A549 (cell line): Measurements from ENCODE around the gene RIF1. TPM values are rescaled to one million over a fixed set of nuclear protein-coding genes. Genes with fewer than 3 reads are reported as not detected.

Source experiments
- ATAC-seq, 2 experiments: fragments of 200-7000 bp in 1 of 2; fragments of >200 bp in 1 of 2; cut with Nextera tagmentation in 1 of 2; cut with Tn5 transposase in 1 of 2; 3 replicates each; pipeline versions ENCODE4 v1.8.0 to v1.9.1; 2018 to 2020; ENCODE audit warnings: mild to moderate bottlenecking in 1 of 2, moderate library complexity in 1 of 2
- CTCF ChIA-PET: fragments of 300-600 bp; sonication (Branson Sonifier 250); formaldehyde crosslinking; extraction: SDS; loops from one replicate; lab custom pipeline; 2021; ENCODE audit warnings: antibody characterized with exemption, inconsistent platforms; lab: Yijun Ruan, JAX
- POLR2A ChIA-PET: fragments of 350-600 bp; formaldehyde crosslinking; extraction: SDS; loops from one replicate; lab custom pipeline; 2021; ENCODE audit warnings: antibody characterized with exemption, inconsistent platforms; lab: Yijun Ruan, JAX
- DNase-seq, 2 experiments: peaks; one replicate each; pipeline versions ENCODE4 v3.0.0 to v3.0.0-alpha.2; 2011 to 2016; ENCODE audit warnings: low read depth in 1 of 2, low spot score in 1 of 2
- FAIRE-seq: peaks from 2 replicates; lab custom pipeline; 2011; peaks lifted over from hg19 to GRCh38; lab: Jason Lieb, UNC
- H3K27ac ChIP-seq, 2 experiments: fragments of >200 bp; sonication (Bioruptor Twin); formaldehyde crosslinking; 3 replicates each; pipeline ENCODE4 v1.5.1; 2016 to 2017
- H3K4me1 ChIP-seq: fragments of >200 bp; sonication (Bioruptor Twin); formaldehyde crosslinking; 3 replicates; pipeline ENCODE4 v1.6.1; 2016
- H3K4me2 ChIP-seq: fragments of >200 bp; sonication (Bioruptor Twin); formaldehyde crosslinking; 3 replicates; pipeline ENCODE4 v1.6.1; 2016
- H3K4me3 ChIP-seq: fragments of >200 bp; sonication (Bioruptor Twin); formaldehyde crosslinking; 3 replicates; pipeline ENCODE4 v1.5.1; 2016
- H3K9me3 ChIP-seq: fragments of >200 bp; sonication (Bioruptor Twin); formaldehyde crosslinking; 3 replicates; pipeline ENCODE4 v1.6.1; 2016
- BCL3 ChIP-seq: fragments of >200 bp; sonication (Bioruptor Twin); formaldehyde crosslinking; IDR thresholded peaks from 3 replicates; pipeline ENCODE4 v1.6.1; 2016
- BHLHE40 ChIP-seq: IDR thresholded peaks from 2 replicates; pipeline ENCODE4 v1.6.1; 2012; ENCODE audit warnings: low read depth, low read length, inconsistent platforms
- CBX8 ChIP-seq: fragments of 200-600 bp; sonication (generic); IDR thresholded peaks from 2 replicates; pipeline ENCODE4 v1.6.1; 2016
- CTCF ChIP-seq: fragments of >200 bp; sonication (Bioruptor Twin); formaldehyde crosslinking; IDR thresholded peaks from 3 replicates; pipeline ENCODE4 v1.5.1; 2016
- EHF ChIP-seq: fragments of 250-450 bp; sonication (Bioruptor Pico); IDR thresholded peaks from 2 replicates; pipeline ENCODE4 v1.5.0; 2020; ENCODE audit warnings: mild to moderate bottlenecking
- HDAC2 ChIP-seq: fragments of 200-600 bp; sonication (generic); IDR thresholded peaks from 2 replicates; pipeline ENCODE4 v1.6.1; 2016
- HMGXB4 ChIP-seq: fragments of 250-450 bp; sonication (Bioruptor Pico); IDR thresholded peaks from 2 replicates; pipeline ENCODE4 v1.5.0; 2021; ENCODE audit warnings: mild to moderate bottlenecking, moderate library complexity, borderline replicate concordance
- HOXA7 ChIP-seq: fragments of 250-450 bp; sonication (Bioruptor Pico); IDR thresholded peaks from 2 replicates; pipeline ENCODE4 v1.5.0; 2020; ENCODE audit warnings: mild to moderate bottlenecking, moderate library complexity
- JUN ChIP-seq, 2 experiments: fragments of >200 bp; sonication (Bioruptor Twin); formaldehyde crosslinking; IDR thresholded peaks; 2 replicates in 1 of 2; 3 replicates in 1 of 2; pipeline ENCODE4 v1.6.1; 2016 to 2017
- KDM5A ChIP-seq: fragments of 200-600 bp; sonication (generic); IDR thresholded peaks from 2 replicates; pipeline ENCODE4 v1.6.1; 2016; ENCODE audit warnings: antibody characterized with exemption, mild to moderate bottlenecking
- MAX ChIP-seq: IDR thresholded peaks from 2 replicates; pipeline ENCODE4 v1.6.1; 2012
- MYC ChIP-seq: IDR thresholded peaks from 2 replicates; pipeline ENCODE4 v1.6.1; 2012; ENCODE audit warnings: mild to moderate bottlenecking, inconsistent platforms, low read length, improper control_type of control experiment, borderline replicate concordance
- NFE2L2 ChIP-seq: fragments of 150-350 bp; conservative IDR thresholded peaks from 2 replicates; pipeline ENCODE4 v1.6.1; 2014; ENCODE audit warnings: low read length
- PBX3 ChIP-seq: IDR thresholded peaks from 2 replicates; pipeline ENCODE4 v1.6.1; 2012
- PHF8 ChIP-seq: fragments of 200-600 bp; sonication (generic); IDR thresholded peaks from 2 replicates; pipeline ENCODE4 v1.6.1; 2016; ENCODE audit warnings: low read depth, mild to moderate bottlenecking, antibody characterized with exemption, moderate library complexity, borderline replicate concordance
- POLR2A ChIP-seq: IDR thresholded peaks from 2 replicates; pipeline ENCODE4 v1.6.1; 2012; ENCODE audit warnings: mild to moderate bottlenecking, low read length
- RAD21 ChIP-seq, 2 experiments: fragments of >200 bp in 1 of 2; sonication (Bioruptor Twin) in 1 of 2; formaldehyde crosslinking in 1 of 2; IDR thresholded peaks in 1 of 2; conservative IDR thresholded peaks in 1 of 2; 2 replicates in 1 of 2; 3 replicates in 1 of 2; pipeline ENCODE4 v1.6.1; 2012 to 2018; ENCODE audit warnings: inconsistent platforms in 1 of 2
- SMC3 ChIP-seq: fragments of >200 bp; sonication (Bioruptor Twin); formaldehyde crosslinking; IDR thresholded peaks from 3 replicates; pipeline ENCODE4 v1.6.1; 2018; ENCODE audit warnings: inconsistent platforms
- ZFP36 ChIP-seq: fragments of 450-650 bp; IDR thresholded peaks from 2 replicates; pipeline ENCODE4 v1.6.1; 2014; ENCODE audit warnings: borderline replicate concordance; ENCODE audit not compliant: partially characterized antibody
- ZNF302 ChIP-seq: fragments of 250-450 bp; sonication (Bioruptor Pico); IDR thresholded peaks from 2 replicates; pipeline ENCODE4 v1.9.0; 2021; ENCODE audit warnings: inconsistent platforms, mild to moderate bottlenecking, moderate library complexity
- WGBS: methylation state at CpG from one replicate; pipeline ENCODE4 v1.1.6; 2017; ENCODE audit errors: missing lambda C conversion rate; 5-methylcytosine and 5-hydroxymethylcytosine counted together
- polyA minus RNA-seq: library from RNA; depleted of rRNA, polyadenylated mRNA; stranded (reverse); fragments of >200 nt; gene quantifications from 2 replicates; pipeline ENCODE4 v1.2.3, GENCODE V29; 2011; rRNA and poly(A)+ RNA removed
- polyA plus RNA-seq, 4 experiments: library from polyadenylated mRNA; depleted of rRNA in 3 of 4; stranded (reverse); fragments of >200 nt; fragmentation: RNase III in 1 of 4; extraction: RNeasy Plus Mini Kit Qiagen cat#74134 plus additional on column Dnase treatment in 1 of 4; gene quantifications; 2 replicates in 3 of 4; 3 replicates in 1 of 4; pipeline ENCODE4 v1.2.3, GENCODE V29; 2011 to 2017
- TF ChIP-seq, protein P1 (sequence below): fragments of 450-650 bp; IDR thresholded peaks from 2 replicates; pipeline ENCODE4 v1.6.1; 2014; ENCODE audit warnings: antibody characterized with exemption
- TF ChIP-seq, protein P2 (sequence below): IDR thresholded peaks from 2 replicates; pipeline ENCODE4 v1.6.1; 2012; ENCODE audit warnings: low read depth, borderline replicate concordance

Gene RIF1, protein sequence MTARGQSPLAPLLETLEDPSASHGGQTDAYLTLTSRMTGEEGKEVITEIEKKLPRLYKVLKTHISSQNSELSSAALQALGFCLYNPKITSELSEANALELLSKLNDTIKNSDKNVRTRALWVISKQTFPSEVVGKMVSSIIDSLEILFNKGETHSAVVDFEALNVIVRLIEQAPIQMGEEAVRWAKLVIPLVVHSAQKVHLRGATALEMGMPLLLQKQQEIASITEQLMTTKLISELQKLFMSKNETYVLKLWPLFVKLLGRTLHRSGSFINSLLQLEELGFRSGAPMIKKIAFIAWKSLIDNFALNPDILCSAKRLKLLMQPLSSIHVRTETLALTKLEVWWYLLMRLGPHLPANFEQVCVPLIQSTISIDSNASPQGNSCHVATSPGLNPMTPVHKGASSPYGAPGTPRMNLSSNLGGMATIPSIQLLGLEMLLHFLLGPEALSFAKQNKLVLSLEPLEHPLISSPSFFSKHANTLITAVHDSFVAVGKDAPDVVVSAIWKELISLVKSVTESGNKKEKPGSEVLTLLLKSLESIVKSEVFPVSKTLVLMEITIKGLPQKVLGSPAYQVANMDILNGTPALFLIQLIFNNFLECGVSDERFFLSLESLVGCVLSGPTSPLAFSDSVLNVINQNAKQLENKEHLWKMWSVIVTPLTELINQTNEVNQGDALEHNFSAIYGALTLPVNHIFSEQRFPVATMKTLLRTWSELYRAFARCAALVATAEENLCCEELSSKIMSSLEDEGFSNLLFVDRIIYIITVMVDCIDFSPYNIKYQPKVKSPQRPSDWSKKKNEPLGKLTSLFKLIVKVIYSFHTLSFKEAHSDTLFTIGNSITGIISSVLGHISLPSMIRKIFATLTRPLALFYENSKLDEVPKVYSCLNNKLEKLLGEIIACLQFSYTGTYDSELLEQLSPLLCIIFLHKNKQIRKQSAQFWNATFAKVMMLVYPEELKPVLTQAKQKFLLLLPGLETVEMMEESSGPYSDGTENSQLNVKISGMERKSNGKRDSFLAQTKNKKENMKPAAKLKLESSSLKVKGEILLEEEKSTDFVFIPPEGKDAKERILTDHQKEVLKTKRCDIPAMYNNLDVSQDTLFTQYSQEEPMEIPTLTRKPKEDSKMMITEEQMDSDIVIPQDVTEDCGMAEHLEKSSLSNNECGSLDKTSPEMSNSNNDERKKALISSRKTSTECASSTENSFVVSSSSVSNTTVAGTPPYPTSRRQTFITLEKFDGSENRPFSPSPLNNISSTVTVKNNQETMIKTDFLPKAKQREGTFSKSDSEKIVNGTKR (N-terminal part only)
- polyA plus RNA-seq (2011; rRNA removed): 24.7 and 28.7 TPM in 2 replicates
- 2.7 TPM in 2 replicates for polyA plus RNA-seq (2012; cell fraction: cytosol; rRNA removed)
- polyA plus RNA-seq (2012; cell fraction: nucleus; rRNA removed): 3.6 and 5.7 TPM in 2 replicates
- 15.5 to 17.4 TPM (median 16.7 TPM) in 3 replicates for polyA plus RNA-seq (2017; fragmentation: RNase III; extraction: RNeasy Plus Mini Kit Qiagen cat#74134 plus additional on column Dnase treatment)
- 54.7 and 61.5 TPM in 2 replicates for polyA minus RNA-seq

GRCh38 chr2:151409601-151410484 lies at the start of gene RIF1:
Gene RIF1, plus strand, starts transcription at chr2:151409902. Its CDS starts 522 bp downstream, at chr2:151410424.
- ATAC-seq (peak; percentile 97 to 98), DNase-seq (peak; percentile 85 to 97), FAIRE-seq (no peak)
- peak within 1 kb of the TSS; percentile 94 to 96 for H3K27ac ChIP-seq
- H3K4me1 ChIP-seq: peaks cover 8% of the 10 kb centered on the region
- H3K9me3 ChIP-seq: no peaks in the 10 kb centered on the region
- H3K4me3 ChIP-seq: peak within 1 kb of the TSS; percentile 58
- ChIA-PET POLR2A (interaction anchor here (0.6 to 1.6 kb wide), 9 partner anchors 14 to 148 kb away, joined by 3 to 27 read pairs (median 7); partner anchors contain the start of genes NMI and RBM43), CTCF (interaction anchor here (0.6 to 1.8 kb wide), 26 partner anchors 9 to 1814 kb away, joined by 3 to 10 read pairs (median 3); partner anchors contain the start of gene NMI)
- TF ChIP-seq HMGXB4 (CRISPR knock-in tag) (peak; percentile 82), ZFP36 (no peak), POLR2A (peak; percentile 57), ZNF302 (CRISPR knock-in tag) (no peak), PBX3 (peak; percentile 51; the same call in 1 of the 2 replicates), BHLHE40 (0 out of 2 replicates have a peak, but pooled peaks have one; percentile 53), SMC3 (peak; percentile 63), NFE2L2 (no peak), CTCF (peak; percentile 43; the same call in 2 of the 3 replicates), RAD21 (conservative IDR thresholded peaks at IDR 0.05 in 1 of 2, IDR thresholded peaks at IDR 0.05 in 1 of 2) (peak in 1 of 2 experiments; percentile 24; a peak in 2 of 5 replicates), HDAC2 (peak; percentile 52; the same call in 1 of the 2 replicates), PHF8 (peak; percentile 87), MAX (peak; percentile 98), HOXA7 (CRISPR knock-in tag) (0 out of 2 replicates have a peak, but pooled peaks have one; percentile 24), BCL3 (peak; percentile 67; the same call in 2 of the 3 replicates), JUN (IDR thresholded peaks at IDR 0.05) (peak; percentile 53 to 95; a peak in 4 of 5 replicates), EHF (no peak), MYC (peak; percentile 66; the same call in 1 of the 2 replicates), KDM5A (peak; percentile 59; the same call in 1 of the 2 replicates), CBX8 (no peak)
- TF ChIP-seq, protein P1, sequence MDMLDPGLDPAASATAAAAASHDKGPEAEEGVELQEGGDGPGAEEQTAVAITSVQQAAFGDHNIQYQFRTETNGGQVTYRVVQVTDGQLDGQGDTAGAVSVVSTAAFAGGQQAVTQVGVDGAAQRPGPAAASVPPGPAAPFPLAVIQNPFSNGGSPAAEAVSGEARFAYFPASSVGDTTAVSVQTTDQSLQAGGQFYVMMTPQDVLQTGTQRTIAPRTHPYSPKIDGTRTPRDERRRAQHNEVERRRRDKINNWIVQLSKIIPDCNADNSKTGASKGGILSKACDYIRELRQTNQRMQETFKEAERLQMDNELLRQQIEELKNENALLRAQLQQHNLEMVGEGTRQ: peak; percentile 64; the same call in 1 of the 2 replicates
- TF ChIP-seq, protein P2, sequence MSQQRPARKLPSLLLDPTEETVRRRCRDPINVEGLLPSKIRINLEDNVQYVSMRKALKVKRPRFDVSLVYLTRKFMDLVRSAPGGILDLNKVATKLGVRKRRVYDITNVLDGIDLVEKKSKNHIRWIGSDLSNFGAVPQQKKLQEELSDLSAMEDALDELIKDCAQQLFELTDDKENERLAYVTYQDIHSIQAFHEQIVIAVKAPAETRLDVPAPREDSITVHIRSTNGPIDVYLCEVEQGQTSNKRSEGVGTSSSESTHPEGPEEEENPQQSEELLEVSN: peak; percentile 85
- peak within 1 kb of the TSS; percentile 94 for H3K4me2 ChIP-seq
- WGBS: 2% methylated on average over 26 of the region's 65 CpGs
